Hypothalamus (tissue), 51 donors: ENCODE results near the gene SDHC.
A peak's percentile ranks its signal among the peaks of the same experiment; 100 is the strongest.
"Not testable (repeated sequence)": the region's sequence is repeated elsewhere in the genome, so short reads cannot be mapped to it uniquely, and the experiment has no call there.

Experiments used
- DNase-seq, 51 donors: peaks; one replicate each; lab custom pipeline; 2025; lab: John Stamatoyannopoulos, UW

SDHC gene

DNA sequence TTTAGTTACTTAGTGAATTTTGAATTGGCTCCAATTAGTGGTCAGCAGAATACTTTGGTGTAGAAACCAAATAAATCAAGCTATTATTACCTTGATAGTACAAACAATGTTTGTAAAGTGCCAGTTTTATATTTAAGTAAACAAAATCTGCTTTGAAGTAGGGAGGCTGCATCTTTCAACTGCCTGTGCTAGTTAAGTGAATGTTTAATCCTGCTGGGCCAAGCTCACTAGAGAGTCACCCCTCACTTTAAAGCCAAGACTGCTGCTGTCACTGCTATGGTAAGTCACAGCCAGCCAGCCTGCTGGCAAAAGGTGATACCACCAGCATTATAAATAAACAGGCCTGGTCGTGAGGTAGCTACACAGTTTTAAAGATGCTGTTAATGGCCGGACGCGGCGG, 63.8 kb downstream of the SDHC start:
- DNase-seq, result no peak

DNA sequence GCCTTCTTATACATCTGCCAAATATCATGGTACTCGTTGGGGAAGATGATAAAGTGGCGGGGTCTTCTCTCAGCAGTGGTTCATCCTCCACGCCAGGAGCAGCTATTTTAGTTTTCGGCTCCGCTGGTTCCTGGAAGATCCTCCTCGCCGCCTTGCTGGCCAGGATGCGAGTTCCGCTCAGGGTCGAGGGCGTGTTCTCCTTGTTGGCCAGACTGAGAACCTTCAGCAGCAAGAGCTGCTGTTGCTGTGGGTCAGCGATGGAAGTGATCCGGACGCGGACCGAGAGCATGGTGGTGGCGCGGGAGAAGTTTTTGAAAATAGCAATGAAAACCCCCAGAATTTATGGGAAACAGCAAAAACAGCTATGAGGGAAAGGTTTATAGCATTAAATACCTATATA, 64.9 kb downstream of the SDHC start:
- DNase-seq, result peak in 7 of 51 donors; percentile 3 to 19 (median 12)

GRCh38 chr1:161381707-161382106, 67.5 kb downstream of the SDHC start:
- no peak for DNase-seq

DNA sequence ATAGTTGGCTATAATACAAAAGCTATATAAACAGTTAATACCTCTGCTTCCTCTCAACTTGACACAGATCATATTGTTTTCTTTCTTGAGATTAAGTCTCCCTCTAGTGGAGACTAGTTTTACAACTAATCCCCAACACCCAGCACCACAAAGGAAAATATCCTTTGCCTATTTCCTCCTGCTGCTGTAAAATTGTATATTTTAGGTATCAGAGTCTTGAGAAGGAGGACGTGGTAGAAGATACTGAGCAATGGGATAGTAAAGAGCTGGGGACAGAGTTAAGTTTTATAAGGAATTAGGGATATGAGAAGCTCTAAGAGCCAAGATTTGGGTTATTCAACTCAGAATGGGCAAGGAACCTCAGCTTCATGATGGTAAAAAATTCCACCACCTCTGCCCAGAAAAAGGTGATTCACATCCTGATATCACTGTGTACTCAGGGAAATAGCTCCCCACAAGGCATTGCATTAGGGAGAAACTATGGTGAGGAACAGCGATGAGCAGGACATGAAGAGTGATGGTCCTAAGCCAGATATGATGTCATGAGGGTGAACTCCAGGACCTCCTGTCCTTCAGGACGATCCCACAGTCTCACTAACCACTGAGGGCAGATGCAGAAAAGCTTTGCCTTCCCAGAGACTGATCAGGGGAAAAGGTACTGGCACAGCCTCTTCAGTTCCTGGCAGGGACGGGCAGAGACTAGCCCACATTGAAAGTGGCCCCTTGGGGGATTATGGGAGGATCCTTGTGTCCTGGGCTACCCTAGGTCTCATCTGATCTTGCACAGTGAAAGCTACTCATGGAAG, 68.2 kb downstream of the SDHC start:
- DNase-seq, result peak in 2 of 51 donors; percentile 7 to 40

GRCh38 chr1:161388639-161389038, 74.5 kb downstream of the SDHC start:
- DNase-seq, result no peak

DNA sequence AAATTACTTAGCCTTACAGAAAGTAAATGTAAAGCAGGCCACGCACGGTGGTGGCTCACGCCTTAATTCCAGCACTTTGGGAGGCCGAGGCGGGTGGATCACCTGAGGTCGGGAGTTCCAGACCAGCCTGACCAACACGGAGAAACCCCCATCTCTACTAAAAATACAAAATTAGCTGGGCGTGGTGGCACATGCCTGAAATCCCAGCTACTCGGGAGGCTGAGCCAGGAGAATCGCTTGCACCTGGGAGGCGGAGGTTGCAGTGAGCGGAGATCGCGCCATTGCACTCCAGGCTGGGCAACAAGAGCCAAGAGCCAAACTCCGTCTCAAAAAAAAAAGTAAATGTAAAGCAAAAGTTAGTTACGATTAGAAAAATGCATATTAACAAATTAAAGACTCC, 75.0 kb downstream of the SDHC start:
- peak in 1 of 51 donors; percentile 10 for DNase-seq

DNA sequence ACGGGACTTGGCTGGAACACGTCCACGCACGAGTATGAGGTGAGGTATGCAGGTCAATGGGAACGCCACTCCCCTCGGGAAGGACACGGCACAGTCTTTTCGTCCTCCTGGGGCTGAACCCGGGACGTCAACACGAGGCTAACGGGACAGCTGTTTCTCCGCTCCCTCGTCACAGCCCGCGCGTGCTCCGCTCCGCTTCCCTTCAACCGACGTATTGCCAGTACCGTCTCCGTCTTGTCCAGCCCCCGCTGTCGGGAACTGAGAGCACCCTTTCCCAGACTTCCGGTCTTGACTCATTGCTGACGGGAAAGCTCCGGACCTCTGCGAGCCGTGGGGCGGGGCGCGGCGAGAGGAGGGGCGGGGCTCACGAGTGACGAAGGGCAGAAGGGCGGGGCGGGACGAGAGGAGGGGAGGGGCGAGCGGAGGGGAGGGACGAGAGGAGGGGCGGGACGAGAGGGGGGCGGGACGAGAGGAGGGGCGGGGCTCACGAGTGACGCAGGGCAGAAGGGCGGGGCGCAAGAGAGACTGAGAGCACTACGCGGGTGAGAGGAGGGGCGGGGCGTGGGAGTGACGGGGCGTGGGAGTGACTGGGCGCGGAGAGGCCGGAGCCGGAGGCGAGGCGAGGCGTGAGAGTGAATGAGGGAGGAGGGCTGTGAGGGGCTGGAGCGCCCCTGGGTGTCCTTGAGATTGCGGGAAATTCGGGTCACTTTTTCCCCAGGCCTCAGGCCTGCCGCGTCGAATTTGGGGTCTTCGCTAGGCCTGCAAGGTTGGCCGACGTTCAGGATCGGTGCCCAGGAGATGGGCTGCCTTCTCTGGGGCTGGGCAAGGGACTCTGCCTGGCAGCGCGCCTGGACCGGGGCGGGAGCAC, 75.7 kb downstream of the SDHC start:
- DNase-seq, result peak; percentile 54 to 100 (median 98)

DNA sequence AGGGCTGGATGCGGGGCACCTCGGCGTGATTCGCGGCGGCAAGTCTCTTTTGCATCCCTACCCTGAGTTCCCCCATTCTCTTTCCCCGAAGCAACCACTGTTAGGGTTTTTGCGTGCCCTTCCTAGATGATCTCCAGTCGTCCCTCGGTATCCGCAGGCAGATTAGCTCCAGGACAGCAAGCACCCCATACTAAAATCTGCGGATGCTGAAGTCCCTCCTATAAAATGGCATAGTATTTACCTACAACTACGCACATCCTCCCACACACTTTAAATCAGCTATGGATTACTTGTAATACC, 76.3 kb downstream of the SDHC start:
- no peak for DNase-seq

- DNase-seq, result not testable (repeated sequence)
Measured at GRCh38 chr1:161391136-161391535, 77.0 kb downstream of the SDHC start.

DNA sequence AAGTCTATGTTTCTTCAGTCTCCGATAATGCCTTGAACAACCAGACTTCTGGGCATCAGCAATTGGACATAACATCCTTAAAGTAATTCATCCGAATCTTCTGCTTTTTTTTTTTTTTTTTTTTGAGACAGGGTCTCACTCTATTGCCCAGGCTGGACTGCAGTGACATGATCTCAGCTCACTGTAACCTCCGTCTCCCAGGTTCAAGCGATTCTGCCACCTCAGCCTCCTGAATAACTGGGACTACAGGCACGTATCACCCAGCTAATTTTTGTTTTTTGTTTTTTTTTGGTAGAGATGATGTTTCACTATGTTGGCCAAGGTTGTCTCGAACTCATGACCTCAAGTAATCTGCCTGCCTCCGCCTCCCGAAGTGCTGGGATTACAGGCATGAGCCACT, 77.4 kb downstream of the SDHC start:
- DNase-seq, result no peak

DNA sequence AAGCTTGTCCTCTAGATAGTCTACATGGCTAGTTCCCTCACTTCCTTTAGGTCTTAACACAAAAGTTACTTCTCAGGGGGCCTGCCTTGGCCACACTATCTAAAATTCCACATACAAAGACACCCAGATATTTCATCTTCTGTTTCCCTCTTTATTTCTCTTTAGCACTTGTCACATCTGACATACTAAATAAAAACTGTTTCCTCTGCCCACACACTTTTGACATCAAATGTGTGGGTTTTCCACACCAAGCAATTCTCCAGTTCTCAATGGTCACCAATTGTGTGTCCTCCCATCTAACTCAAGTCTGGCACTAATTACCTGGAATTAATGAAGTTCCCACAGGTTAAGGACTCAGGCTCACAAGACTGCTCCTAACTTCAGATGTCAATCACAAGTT, 79.0 kb downstream of the SDHC start:
- no peak for DNase-seq

DNA sequence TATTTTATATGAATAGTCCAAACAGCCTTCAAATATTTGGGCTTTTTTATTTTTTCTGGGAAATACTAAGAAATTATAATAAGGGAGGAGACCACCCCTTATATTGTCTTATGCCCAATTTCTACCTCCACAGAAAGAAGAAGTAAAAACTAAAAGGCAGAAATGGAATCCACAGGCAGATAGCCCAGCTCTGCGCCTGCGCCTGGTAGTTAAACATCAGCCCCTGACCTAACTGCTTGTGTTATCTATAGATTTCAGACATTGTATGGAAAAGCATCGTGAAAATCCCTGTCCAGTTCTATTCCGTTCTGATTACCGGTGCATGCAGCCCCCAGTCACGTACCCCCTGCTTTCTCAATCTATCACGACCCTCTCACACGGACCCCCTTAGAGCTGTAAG, 82.9 kb downstream of the SDHC start:
- not testable (repeated sequence) for DNase-seq

- no peak for DNase-seq
Measured at GRCh38 chr1:161398900-161399256, 84.7 kb downstream of the SDHC start.

DNA sequence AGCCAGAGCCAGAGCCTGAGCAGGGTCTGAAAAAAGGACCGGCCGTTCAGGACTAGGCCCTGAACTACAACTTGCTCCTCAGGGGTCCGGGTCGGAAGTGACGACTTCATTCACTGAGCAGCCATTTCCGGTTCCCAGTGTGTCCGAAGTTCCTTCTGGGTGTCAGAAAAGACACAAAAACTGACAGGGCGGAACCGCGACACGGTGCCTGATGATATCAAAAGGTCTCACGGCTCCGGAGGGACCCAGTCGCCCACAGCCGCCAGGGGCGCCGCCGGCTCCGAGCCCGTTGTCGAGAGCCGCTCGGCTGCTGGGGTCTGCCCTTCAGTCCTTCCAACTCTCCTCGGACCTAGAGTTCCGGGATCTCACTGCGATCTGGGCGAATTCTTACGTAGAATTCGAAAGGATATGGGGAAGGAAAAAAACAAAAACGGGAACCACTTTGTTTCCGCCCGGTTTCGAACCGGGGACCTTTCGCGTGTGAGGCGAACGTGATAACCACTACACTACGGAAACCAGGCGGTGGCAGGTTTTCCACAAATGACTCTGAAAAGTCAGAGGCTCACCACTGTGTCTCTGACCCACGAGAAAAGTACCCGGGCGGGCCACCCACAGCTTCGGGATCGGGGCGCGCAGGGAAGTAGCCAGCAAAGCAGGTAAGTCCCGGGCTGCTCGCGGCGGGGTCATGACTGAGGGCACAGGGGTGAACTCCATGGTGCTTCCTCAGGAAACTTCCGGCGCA, 85.2 kb downstream of the SDHC start:
- DNase-seq, result peak; percentile 42 to 93 (median 81)

GRCh38 chr1:161402446-161402845, 88.3 kb downstream of the SDHC start:
- no peak for DNase-seq

DNA sequence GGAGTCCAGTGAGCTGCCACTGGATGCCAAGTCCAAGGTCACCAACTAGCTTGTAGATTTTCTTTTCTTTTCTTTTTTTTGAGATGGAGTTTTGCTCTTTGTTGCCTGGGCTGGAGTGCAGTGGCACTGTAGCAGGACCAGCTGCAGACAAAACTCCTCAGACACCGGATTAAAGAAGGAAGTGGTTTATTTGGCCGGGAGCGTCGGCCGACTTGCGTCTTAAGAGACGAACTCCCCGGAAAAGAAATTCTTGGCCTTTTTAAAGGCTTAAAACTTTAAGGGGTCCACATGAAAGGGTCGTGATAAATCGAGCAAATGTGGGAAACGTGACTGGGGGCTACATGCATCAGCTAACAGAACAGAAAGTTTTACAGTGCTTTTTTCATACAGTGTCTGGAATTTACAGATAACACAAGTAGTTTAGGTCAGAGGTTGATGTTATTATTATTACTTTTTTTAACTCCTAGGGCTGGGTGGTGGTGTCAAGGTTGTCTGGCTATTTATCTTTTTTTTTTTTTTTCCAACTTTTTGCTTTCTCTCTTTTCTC, 89.9 kb downstream of the SDHC start:
- no peak for DNase-seq

DNA sequence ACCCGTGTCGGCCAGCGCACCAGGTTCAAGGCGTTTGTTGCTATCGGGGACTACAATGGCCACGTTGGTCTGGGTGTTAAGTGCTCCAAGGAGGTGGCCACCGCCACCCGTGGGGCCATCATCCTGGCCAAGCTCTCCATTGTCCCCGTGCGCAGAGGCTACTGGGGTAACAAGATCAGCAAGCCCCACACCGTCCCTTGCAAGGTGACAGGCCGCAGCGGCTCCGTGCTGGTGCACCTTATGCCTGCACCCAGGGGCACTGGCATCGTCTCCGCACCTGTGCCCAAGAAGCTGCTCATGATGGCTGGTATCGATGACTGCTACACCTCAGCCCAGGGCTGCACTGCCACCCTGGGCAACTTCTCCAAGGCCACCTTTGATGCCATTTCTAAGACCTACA, 92.4 kb downstream of the SDHC start:
- DNase-seq, result not testable (repeated sequence)

DNA sequence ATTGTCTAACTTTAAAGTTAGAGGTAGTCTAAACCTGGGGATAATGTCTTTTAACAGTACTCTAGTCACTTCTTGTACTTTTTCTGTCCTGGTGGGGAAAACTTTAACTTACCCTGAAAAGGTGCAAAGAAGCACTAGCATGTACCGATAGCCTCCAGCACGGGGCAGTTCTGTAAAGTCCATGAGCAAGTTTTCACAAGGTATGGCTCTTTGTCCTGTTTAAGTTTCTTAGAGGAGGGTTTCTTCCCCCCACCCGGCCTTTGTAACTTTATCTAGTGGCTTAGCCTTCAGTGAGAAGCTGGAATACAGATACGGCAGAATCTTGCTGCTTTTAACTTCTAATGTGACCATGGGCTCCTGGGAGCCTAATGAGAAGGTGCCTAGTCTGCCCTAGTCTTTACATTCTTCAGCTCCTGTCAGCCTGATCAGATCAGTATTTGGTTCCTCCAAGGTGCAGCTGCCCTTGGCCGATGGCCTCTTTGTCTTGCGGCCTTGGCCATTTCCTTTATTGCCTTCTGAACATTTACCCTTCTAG, 93.3 kb downstream of the SDHC start:
- DNase-seq, result no peak

- DNase-seq, result no peak
Measured at GRCh38 chr1:161408429-161409052, 94.4 kb downstream of the SDHC start.
